Stomach (tissue), 4 donors: ENCODE results near the gene LRRC70.

Experiments used
- EP300 ChIP-seq: sonication (generic); formaldehyde crosslinking; IDR thresholded peaks from one replicate; pipeline ENCODE4 v1.6.1; 2017; ENCODE audit warnings: antibody characterized with exemption
- POLR2A ChIP-seq, 4 donors: fragments of 450-650 bp; IDR thresholded peaks; one replicate each; pipeline ENCODE4 v1.6.1; 2016; ENCODE audit warnings: antibody characterized with exemption in 4 of 4, control low read depth in 2 of 4, mild to moderate bottlenecking in 1 of 4, moderate library complexity in 1 of 4
- TF ChIP-seq, protein P1 (sequence below), 7 experiments: fragments of 450-650 bp in 4 of 7; fragments of 200-600 bp in 3 of 7; sonication (generic) in 3 of 7; IDR thresholded peaks; one replicate each; pipeline ENCODE4 v1.5.1; 2016 to 2019; ENCODE audit warnings: antibody characterized with exemption in 7 of 7, control low read depth in 2 of 7, mild to moderate bottlenecking in 1 of 7

DNA sequence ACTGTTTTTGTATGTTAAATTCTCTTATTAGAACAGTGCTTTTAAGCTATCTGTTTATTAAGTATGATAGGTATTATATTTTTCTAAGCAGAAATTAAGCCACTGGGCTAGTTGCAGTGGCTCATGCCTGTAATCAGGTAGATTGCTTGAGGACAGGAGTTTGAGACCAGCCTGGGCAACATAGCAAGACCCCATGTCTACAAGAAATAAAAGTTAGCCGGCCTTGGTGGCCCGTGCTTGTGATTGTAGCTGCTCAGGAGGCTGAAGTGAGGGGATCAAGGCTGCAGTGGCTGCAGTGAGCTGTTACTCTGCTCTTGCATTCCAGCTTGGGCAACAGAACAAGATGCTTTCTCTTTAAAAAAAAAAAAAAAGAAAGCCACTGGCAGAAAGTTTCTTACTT is 45.0 kb upstream of the LRRC70 start:
- TF ChIP-seq, protein P1, sequence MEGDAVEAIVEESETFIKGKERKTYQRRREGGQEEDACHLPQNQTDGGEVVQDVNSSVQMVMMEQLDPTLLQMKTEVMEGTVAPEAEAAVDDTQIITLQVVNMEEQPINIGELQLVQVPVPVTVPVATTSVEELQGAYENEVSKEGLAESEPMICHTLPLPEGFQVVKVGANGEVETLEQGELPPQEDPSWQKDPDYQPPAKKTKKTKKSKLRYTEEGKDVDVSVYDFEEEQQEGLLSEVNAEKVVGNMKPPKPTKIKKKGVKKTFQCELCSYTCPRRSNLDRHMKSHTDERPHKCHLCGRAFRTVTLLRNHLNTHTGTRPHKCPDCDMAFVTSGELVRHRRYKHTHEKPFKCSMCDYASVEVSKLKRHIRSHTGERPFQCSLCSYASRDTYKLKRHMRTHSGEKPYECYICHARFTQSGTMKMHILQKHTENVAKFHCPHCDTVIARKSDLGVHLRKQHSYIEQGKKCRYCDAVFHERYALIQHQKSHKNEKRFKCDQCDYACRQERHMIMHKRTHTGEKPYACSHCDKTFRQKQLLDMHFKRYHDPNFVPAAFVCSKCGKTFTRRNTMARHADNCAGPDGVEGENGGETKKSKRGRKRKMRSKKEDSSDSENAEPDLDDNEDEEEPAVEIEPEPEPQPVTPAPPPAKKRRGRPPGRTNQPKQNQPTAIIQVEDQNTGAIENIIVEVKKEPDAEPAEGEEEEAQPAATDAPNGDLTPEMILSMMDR (IDR thresholded peaks at IDR 0.05): no peak
- TF ChIP-seq POLR2A (IDR thresholded peaks at IDR 0.05) (no peak), EP300 (no peak)
